ENCODE measurements around the gene FAM135A.
A peak's percentile ranks its signal among the peaks of the same experiment; 100 is the strongest.

Gene FAM135A

DNA sequence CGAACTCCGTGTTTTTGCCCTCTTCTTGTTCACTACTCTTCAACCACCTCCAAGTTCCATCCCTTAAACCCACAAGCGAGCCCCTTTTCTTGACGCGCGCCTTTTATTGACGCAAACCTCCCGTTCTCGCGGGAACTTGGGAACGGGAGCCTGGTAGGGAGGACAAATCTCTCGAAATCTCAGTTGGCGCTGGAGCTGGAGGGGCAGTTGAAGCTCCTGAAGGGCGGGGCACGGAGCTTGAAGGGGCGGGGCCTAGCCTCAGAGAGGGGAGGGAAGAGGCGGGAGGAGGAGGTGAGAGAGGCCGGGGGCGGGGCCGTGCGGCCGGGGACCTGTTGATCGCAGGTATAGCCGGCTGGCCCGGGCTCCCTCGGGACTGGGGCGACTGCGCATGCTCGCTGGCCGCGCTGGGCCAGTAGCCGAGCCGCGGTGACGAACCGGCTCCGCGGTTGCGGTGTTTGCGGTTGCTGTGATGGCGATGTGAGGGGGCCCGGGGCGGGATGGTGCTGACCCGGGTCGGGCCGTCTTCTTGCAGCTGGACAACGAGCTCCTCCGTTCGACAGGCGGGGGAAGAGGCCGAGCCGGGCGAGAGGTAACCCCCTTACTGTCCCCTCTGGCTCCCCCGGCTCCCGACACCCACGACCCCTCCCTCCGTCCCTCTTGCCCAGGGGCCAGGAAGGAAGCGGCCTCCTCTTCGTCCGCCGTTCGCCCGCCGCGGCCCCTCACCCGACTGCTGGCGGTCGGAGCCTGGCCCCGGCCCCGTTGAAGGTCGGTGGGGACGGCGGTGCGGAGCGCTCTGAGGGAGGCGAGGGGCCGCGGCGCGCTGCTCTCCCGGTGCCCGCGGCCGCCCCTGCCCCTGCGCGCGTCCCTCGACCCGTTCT is at the start of gene FAM135A:
FAM135A (plus strand) TSS at position 395 of the 878 bp plus-strand sequence. CDS start 14,835 bp downstream, outside the sequence.
- DNase-seq (ENCODE audit: low read depth), result peak; percentile 97

DNA sequence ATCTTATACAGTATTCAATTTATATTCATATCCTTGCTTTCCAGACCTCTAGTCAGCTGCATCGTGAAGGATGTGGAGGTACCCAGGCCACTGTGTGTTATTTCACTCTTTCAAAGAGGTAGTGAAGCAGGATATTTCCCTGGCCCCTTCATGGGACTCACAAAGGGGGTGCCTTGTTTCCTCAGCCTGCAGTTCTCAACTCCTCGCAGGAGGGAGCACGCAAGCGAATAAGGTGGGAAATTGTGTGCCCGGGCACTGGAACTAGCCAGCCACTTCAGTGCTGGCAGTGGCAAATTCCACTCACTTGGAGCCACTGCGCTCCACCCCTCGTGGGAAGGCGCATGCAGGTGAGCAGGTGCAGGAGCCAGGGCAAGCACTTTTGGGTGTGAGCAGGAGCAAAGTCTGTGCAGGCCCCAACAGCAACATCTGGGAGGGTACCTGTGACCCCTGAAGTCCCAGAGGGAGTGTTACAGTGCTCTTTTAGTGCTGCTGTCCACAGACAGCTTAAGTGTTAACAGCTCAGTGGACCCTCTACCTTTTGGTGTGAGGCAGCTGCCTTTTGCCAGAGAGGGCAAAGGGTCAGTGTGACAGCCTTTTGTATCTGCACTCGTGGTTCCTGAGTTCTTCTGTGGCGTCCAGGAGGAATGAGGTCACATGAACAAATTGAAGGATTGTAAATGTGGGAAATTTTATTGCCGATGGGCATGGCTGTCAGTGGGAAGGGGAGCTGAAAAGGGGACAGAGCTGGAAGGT is 49.4 kb upstream of the FAM135A start:
- no peak for DNase-seq (ENCODE audit: low read depth)

DNA sequence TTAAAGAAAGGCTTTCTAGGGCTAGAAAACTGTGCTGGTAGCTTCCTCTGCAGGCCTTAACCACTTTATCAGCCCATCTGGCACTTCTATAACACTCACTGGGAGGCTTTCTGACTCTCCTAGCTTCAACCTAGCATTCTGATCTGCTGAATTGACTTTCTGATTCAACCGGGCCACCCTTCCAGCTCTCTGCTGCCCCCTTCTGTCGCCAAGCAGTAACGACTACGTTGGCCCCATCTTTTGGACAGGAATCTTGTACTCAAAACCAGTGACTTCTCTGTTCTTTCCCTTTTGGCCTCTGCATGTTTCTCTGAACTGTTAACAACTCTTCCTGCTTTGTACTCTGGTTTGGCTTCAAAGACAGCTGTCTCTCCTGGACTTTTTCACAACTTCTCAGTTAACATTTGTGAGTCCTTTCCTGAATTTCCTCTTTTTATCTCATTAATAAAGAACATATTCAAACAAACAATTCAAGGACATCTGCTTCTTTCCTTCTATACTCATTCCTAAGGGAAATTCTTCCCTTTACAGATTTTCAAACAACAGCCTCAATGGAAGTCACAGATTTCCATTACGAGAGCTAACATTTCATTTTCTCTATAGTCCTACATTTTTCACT is 43.9 kb upstream of the FAM135A start:
- peak; percentile 35 for DNase-seq (ENCODE audit: low read depth)

DNA sequence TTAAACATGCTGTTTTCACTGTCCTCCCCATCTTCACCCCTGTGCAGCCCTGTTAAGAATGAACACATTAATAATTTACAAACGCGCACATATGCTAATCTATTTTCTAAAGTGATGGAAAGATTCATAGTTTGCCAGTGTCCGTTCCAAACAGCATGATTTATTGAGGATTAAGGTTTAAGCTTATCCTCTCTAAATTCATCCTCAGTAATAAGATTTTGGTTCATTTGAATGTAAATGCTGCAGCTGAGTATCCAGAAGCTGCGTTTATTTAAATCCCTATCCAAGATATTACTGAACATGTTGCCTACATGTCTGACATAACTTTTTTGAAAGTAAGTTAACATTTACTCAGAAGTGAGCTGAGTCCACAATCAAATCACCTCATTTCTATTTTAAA is 42.8 kb upstream of the FAM135A start:
- no peak for DNase-seq (ENCODE audit: low read depth)

DNA sequence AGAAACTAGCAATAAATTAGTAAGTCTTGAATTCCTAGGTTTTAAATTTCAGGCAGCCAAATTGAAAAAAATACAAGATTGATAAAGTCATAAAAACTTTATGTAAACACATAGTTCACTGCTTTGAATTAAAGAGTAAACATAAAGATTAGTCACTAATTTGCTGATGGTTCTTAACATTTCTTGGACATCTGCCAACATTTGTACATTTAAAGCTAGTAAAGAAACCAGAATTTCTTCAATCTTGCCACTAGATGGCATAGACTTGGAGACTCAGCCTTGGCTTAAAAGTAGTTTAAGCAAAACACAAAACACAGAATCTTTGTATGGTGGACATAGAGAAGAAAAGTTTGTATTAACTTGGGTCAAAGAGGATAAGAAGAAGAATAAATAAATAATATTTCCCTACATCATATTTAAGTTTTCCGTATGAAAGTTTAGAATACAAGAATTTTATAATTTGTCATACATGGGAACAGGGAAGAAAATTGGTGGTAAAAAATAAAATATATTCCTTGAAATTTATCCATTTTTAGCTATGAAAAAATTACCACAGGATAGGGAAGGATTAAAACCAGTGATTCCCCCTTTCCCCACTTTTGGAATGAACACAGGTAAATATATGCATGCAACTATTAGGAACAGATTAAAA is 41.7 kb upstream of the FAM135A start:
- peak; percentile 78 for DNase-seq (ENCODE audit: low read depth)

DNA sequence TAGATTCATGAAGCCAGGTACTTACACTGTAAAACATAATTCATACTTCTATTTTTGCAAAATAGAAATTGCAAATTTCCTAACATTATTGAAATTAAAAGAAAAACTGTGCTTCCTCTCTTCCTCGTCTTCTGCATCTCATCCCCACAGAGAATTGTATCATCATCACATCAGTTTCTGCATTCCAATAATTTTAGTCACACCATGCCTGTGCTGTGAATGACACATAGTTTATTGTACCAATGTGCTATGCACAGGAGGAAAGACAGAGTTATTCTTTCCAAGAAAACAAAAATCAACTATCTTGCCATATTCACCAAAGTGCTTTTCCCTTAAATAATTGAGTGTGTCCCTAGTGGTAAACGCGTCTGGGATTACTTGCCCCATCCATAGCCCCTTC is 38.1 kb upstream of the FAM135A start:
- peak; percentile 10 for DNase-seq (ENCODE audit: low read depth)

DNA sequence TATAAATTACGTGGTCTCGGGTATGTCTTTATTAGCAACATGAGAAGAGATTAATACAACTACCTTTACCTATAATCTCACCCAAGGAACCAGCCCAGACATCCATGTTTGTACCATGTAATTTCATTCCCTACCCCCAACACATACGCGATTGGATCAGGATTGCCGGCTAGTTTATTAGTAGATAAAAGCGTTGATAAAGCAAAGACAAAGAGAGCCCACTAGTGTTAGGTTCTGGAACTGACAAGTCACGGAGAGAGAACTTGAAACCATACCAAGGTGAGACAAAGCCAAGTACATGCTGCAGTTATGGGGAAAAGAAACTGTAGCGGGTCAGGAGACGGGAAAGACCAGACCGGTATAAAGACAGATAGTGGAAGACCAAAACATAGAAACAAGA is 37.4 kb upstream of the FAM135A start:
- DNase-seq (ENCODE audit: low read depth), result no peak

DNA sequence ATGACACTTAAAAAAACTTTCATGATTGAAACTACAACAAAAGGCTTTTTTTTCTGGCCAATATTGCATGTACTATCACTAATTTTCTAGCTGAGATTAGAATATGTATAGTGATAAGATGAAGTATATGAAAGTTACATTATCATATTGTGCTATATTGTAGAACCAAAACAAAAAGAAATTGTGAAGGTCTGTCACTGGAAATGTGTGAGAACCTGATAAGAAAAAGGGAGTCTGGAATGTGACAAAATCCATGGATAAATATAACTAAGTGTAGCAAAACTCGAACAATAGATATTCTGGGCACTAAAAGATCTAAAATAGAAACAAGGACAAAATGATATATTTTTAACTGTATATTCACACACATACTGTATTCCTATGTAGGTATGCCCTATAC is 36.7 kb upstream of the FAM135A start:
- no peak for DNase-seq (ENCODE audit: low read depth)

DNA sequence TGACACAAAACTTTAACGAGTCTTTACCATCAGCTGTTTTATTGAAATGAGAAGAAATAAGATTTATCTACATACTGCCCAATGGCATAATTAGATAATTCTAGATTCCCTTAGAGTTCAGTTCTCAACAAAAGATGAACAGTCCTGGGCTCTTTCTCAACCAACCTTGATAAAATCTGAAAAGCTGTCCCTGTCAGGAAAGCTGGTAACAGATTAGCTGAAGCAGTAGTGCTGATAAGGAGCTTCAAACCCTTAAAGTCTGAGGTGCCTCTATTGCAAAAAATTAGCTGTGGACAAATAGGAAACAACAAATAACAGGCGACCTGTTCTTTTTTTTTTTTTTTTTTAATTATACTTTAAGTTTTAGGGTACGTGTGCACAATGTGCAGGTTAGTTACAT is 35.9 kb upstream of the FAM135A start:
- no peak for DNase-seq (ENCODE audit: low read depth)

DNA sequence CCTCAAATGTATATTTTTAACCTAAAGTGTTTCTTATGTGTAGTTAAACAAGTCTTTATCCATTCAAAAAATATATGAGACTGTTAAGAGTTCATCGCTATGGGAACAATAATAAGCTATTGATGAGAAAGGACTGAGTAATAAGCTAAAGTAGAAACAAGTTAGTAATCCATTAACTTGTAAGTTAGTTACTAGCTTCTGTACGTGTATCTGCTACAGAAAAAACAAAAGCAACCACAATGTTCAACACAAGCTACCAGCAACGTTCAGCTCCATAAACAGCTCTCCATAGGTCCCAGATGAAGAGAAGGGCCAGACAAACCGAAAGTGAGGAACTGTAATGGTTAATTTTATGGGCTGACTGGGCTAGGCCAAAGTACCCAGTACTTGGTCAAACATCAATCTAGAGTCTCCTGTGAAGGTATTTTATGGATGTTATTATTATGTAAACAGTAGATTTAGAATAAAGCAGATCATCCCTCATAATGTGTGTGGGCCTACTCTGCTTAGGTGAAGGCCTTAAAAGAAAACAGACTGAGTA is 33.8 kb upstream of the FAM135A start:
- DNase-seq (ENCODE audit: low read depth), result no peak

DNA sequence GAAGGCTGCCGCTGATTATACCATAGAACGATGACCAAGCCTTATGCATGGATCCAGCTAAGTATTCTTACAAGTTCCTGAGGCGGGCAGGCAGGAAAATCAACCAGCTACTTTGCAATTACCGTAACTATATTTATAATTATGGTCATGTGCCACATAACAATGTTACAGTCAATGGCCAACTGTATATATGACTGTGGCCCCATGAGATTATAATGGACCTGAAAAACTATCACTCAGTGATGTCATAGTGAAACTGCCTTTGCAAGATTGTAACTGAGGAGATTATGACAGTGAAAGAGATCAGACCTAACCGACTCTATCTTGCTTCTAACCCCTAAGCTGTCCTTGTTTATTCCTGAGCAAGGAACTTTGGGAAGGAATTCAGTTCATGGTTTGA is 33.1 kb upstream of the FAM135A start:
- DNase-seq (ENCODE audit: low read depth), result no peak

DNA sequence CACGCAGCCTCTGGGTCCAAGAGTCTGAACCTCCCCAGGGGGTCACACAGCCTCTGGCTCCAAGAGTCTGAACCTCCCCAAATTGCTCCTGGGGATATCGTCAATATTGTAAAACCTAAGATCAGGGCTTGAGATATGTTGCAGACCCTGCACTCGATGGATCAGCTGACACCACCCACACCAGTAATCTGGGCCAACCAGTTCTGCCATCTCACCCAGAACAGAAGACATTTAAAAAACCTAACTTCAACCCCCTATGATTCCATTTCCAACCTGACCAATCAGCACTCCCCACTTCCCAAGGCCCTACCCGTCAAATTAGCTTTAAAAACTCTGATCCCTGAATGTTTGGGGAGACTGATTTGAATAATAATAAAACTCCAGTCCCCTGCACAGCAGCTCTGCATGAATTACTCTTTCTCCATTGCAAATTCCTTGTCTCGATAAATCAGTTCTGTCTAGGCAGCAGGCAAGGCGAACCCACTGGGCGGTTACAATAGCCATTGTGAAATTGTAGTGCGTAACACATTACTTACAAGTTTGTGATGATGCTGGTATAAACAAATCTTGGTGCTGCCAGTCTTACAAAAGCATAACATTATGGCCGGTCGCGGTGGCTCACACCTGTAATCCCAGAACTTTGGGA is 32.4 kb upstream of the FAM135A start:
- DNase-seq (ENCODE audit: low read depth), result no peak

DNA sequence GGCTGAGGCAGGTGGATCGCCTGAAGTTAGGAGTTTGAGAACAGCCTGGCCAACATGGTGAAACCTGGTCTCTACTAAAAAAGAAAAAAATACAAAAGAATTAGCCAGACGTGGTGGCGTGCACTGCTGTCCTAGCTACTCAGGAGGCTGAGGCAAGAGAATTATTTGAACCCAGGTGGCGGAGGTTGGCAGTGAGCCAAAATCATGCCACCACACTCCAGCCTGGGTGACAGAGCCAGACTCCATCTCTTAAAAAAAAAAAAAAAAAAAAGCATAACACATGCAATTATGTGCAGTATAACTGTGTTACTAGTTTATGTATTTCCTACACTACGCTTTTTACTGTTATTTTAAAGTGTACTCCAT is 31.9 kb upstream of the FAM135A start:
- no peak for DNase-seq (ENCODE audit: low read depth)

DNA sequence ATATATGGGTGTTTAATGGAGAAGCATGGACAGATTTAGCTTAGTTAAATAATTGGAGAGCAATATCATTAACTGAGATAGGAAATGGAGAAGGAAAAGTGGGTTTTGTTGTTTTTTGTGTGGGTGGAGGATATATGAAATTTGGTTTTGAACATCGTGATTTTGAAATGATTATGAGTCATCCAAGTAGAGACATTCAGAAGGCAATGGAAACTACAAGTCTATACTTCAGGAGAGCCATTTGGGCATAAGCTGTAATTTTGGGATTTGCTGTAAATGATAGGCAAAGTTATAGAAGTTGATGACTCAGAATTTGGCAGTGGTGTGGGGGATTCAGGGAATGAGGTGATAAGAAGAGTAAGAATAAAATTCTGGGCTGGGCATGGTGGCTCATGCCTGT is 27.4 kb upstream of the FAM135A start:
- no peak for DNase-seq (ENCODE audit: low read depth)

DNA sequence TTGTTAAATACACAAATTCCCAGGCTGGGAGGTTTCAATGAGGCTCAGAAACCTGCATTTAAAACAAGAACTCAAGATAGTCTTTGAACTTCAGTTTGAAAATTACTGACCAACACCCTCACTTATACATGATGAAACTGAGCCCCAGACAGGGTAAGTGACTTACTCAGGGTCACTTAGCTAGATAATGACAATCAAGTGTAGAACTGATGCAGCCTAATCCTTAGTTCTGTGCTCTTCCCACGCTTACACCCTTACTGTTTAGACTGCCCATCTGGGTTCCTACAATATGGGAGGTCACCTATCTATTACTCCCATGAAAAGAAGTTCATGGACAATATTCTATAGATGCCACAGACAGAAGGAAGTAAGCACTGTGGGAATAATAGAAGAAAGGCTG is 24.5 kb upstream of the FAM135A start:
- no peak for DNase-seq (ENCODE audit: low read depth)

DNA sequence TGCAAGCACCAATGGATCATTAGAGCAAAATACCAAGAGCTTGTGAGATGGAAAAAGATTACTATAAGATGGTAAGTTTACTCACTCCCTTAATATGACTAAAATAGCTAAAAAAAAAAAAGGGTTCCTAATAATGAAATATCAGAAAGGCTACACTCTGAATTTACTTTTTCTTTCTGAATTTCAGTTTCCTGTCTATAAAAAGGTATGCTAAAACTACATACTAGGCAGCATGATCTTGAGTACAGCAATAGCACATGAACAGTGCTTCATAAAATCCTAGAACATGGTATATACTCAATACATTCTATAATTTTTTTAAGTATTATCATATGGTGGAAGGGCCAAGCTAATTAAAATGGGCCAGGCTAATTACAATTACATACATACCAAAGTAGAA is 24.0 kb upstream of the FAM135A start:
- DNase-seq (ENCODE audit: low read depth), result no peak

DNA sequence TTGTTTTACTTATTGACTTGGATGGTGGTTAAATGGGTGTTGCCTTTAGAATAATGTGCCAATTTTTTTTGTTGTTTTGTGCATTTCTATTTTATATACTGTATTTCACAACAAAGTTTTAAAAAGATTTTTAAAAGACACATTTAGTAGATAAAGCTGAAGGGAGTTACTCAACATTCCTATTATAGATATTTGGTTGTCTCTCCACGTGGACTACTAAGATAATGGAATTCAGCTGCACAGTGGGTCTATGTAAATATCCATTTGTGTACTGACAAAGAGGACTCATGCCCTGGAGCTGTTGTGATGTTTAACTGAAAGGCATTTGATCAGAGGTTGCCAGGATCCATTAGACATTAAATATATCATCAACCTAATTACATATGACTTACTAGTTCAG is 23.2 kb upstream of the FAM135A start:
- DNase-seq (ENCODE audit: low read depth), result no peak

DNA sequence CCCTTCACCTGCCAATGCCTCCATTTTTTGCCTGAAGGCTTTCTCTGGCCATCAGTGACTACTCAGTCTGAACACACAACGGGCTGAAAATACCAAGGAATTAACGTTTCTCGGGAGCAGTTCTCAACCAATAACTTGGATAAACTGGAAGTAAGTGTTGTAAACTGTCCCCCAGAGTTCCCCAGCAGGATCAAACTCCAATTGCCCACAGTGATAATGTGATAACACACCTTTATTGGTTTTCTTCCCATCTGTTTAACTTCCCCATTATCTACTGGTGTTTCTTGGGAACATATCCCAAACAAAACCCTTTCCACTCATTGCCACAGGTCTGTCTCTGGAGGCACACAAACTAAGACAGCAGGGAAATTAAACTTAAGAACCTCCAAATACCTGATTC is 21.8 kb upstream of the FAM135A start:
- DNase-seq (ENCODE audit: low read depth), result no peak

DNA sequence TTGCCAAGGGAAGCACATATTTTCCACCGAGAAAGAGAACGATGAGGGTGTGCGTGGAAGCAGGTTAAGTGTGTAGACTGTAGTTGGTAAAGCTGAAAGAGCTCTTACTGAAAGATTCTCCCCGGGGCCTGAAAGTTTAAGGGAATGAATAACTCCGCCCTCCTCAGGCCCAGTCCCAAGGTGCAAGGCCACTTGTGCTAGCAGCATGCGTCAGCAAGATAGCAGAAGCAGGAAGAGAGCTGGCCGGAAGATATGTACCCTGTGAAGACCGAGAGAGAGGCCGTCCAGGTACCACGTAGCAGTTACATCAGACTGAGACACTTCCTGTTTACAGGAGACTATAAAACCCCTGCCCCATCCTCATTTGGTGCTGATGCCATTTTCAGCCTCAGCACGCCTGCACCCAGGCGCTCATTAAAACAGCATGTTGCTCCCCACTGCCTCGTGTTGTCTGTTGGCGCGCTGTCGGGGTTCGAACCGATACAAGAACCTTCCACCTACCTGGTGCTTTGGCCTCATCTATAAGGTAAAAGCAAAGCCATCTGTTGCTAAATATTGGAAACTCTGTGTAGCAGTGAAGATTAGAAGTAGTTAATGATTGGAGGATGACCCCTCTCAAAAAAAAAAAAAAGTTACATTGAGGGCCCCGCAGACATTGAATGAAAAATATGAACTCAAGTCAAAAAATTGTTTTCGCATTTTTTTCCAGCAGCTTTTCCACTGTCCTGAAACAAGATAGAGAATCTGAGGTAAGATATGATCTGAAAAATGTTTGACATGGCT is 18.6 kb upstream of the FAM135A start:
- no peak for DNase-seq (ENCODE audit: low read depth)

DNA sequence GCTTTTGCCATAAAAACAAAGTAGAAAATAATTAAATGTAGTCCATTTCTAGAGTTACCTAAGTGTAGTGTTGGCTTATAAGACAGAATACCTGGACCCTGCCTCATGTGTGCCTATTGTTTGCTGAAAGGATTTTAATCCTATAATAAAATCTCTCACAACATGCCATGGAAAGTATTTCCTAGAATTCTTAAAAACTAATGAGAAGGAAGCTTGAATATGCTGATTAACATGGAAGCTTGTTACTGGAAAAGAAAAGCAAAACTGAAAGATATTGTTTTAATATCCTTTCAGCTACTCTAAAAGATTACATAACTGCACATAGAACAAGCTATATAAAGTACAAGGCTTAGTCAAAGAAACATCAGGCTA is 18.0 kb upstream of the FAM135A start:
- DNase-seq (ENCODE audit: low read depth), result no peak

DNA sequence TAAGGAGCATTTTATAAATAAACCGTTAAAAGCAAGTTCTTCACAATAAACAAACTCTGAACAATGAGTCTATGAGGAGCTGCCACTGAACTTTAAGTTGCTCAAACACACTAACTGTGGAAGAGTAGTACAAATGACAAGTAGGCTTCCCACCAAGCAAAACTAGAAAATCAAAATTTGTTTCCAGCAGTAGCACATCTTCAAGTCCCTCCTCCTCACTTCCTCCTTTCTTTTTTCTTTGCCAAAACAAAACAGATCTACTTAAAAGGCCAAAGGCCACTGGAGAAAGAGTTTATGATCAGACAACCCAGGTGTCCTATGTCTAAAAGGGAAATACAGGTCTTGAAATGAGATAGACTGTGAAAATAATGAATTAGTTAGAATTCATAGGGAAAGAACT is 17.1 kb upstream of the FAM135A start:
- no peak for DNase-seq (ENCODE audit: low read depth)
